Esophagus muscularis mucosa (tissue), 4 donors: ENCODE data around the gene PLB1. TPM values are rescaled to one million over a fixed set of nuclear protein-coding genes. Genes with fewer than 3 reads are reported as not detected.

ENCODE experiments used
- DNase-seq: peaks from one replicate; pipeline ENCODE4 v3.0.0-alpha.2; 2017; ENCODE audit errors: extremely low spot score
- H3K27ac ChIP-seq, 4 donors: fragments of 200-600 bp; sonication (generic); replicated peaks in 1 of 4; 1 replicate in 3 of 4; 2 replicates in 1 of 4; pipeline ENCODE4 v1.5.1; 2016 to 2019; ENCODE audit warnings: mild to moderate bottlenecking in 1 of 4
- H3K27me3 ChIP-seq, 4 donors: fragments of 200-600 bp; sonication (generic); one replicate each; pipeline versions ENCODE4 v1.5.1 to v1.6.0; 2016 to 2019
- H3K36me3 ChIP-seq, 4 donors: fragments of 200-600 bp; sonication (generic); one replicate each; pipeline ENCODE4 v1.5.1; 2016 to 2019
- H3K4me1 ChIP-seq, 4 donors: fragments of 200-600 bp; sonication (generic); one replicate each; pipeline ENCODE4 v1.5.1; 2016 to 2019
- H3K4me3 ChIP-seq, 4 donors: fragments of 200-600 bp; sonication (generic); 1 replicate in 2 of 4; 2 replicates in 2 of 4; pipeline ENCODE4 v1.5.1; 2016 to 2019; ENCODE audit warnings: mild to moderate bottlenecking in 4 of 4, moderate library complexity in 1 of 4
- H3K9me3 ChIP-seq, 4 donors: fragments of 200-600 bp; sonication (generic); 1 replicate in 3 of 4; 2 replicates in 1 of 4; pipeline ENCODE4 v1.5.1; 2016 to 2019
- EP300 ChIP-seq: sonication (generic); formaldehyde crosslinking; IDR thresholded peaks from one replicate; pipeline ENCODE4 v1.6.1; 2017; ENCODE audit warnings: antibody characterized with exemption
- POLR2A ChIP-seq: fragments of 450-650 bp; IDR thresholded peaks from one replicate; pipeline ENCODE4 v1.6.1; 2017; ENCODE audit warnings: antibody characterized with exemption, moderate library complexity, mild to moderate bottlenecking, low read depth
- POLR2AphosphoS5 ChIP-seq, 2 donors: sonication (generic); formaldehyde crosslinking; IDR thresholded peaks; one replicate each; pipeline ENCODE4 v1.6.1; 2017; ENCODE audit warnings: antibody characterized with exemption in 2 of 2
- WGBS: methylation state at CpG from one replicate; pipeline ENCODE4 v1.1.5; 2018; 5-methylcytosine and 5-hydroxymethylcytosine counted together
- intact Hi-C: fragments of 100-400 bp; cut with DNase I; formaldehyde crosslinking; loops from one replicate; pipeline ENCODE4 v1.15.1; 2023
- total RNA-seq, 4 donors: library from RNA; depleted of rRNA; stranded (reverse); fragments of >200 nt; gene quantifications; one replicate each; pipeline versions ENCODE4 v1.1.0 to v1.2.1, GENCODE V29; 2016
- TF ChIP-seq, protein P1 (sequence below), 3 experiments: fragments of 200-600 bp in 2 of 3; fragments of 450-650 bp in 1 of 3; sonication (generic) in 2 of 3; IDR thresholded peaks; one replicate each; pipeline ENCODE4 v1.5.1; 2017 to 2019; ENCODE audit warnings: antibody characterized with exemption in 3 of 3, mild to moderate bottlenecking in 2 of 3, moderate library complexity in 1 of 3

PLB1 gene
- total RNA-seq, 4 donors from 2014 or later: 2.5 to 11.1 (median 7.7) TPM

DNA sequence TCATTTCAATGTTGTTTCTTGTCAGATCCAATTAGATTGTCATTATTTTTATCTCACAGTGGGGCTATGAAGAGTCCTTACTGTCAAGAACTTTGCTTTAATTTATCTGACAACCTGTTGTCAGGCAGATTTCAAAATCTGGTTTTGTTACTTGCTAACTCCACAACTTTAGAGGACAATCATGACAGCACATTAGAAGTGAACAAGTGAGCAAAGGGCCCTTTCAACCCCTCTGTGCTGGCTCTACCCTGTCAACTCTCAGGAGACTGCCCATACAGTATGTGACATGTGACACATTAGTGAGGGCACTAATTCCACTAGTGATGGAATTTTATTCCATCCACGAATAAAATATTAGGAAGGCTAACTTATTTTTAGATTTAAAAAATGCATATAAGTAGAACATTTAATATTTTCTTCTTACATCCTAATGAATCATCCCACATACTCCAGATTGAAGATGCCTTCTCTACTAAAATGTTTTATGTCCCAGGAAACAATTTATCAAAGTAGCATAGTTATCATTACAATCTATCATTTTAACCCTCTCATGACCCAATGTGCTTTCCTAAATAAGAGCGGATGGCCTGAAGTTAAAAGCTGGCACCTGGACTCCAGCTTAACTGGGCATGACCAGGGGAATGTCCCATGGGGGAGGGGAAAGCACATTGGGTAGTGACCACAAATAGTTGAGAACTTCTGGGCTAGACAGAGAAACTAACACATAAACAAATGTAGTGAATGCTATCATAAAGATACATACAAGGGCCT lies 158.2 kb downstream of the PLB1 start:
- no peak for DNase-seq
- Histone ChIP-seq H3K36me3 (no peaks in the 10 kb centered on the region), H3K4me3 (no peak overlapping the region), H3K27me3 (no peaks in the 10 kb centered on the region), H3K27ac (peak overlapping the region in 3 of 4 donors; percentile 18 to 48 (median 43)), H3K9me3 (no peaks in the 10 kb centered on the region), H3K4me1 (peaks cover 12 to 83% (median 61%) of the 10 kb centered on the region in 4 donors)
- TF ChIP-seq, protein P1, sequence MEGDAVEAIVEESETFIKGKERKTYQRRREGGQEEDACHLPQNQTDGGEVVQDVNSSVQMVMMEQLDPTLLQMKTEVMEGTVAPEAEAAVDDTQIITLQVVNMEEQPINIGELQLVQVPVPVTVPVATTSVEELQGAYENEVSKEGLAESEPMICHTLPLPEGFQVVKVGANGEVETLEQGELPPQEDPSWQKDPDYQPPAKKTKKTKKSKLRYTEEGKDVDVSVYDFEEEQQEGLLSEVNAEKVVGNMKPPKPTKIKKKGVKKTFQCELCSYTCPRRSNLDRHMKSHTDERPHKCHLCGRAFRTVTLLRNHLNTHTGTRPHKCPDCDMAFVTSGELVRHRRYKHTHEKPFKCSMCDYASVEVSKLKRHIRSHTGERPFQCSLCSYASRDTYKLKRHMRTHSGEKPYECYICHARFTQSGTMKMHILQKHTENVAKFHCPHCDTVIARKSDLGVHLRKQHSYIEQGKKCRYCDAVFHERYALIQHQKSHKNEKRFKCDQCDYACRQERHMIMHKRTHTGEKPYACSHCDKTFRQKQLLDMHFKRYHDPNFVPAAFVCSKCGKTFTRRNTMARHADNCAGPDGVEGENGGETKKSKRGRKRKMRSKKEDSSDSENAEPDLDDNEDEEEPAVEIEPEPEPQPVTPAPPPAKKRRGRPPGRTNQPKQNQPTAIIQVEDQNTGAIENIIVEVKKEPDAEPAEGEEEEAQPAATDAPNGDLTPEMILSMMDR (IDR thresholded peaks at IDR 0.05): no peak
- no peak for TF ChIP-seq POLR2A
- TF ChIP-seq POLR2AphosphoS5 (IDR thresholded peaks at IDR 0.05): no peak
- no peak for TF ChIP-seq EP300
- intact Hi-C loops: no loop called here
- 77% methylated on average over 2 of the region's 2 CpGs for WGBS

DNA sequence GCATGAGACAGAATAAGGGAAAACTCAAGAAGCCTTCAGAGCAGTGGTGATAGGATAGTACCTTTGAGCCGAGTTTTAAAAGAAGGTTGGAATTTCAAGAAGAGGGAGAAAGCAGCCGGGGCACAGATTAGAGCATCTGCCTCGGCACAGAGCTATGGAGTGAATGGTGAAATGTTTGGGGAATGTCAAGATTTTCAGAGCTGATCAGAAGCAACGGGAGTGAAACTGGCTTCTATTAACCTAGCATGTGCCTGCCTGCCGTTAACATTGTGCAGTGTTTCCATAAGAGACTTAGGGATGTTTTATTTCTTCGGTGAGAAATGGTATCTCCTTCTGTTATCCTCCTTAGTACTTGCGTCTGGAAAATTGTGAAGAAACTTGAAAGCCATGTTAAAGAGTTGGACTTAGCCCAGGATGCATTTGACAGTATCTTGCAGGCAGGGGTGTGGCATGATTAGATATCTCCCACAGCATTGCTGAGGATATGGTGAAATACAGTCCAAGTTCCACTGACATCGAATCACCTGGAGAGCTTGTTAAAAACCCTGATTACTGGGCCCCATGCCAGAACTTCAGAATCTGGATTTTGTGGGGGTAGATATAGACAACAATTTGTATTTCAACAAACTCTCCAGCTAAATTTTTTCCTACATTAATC lies 158.9 kb downstream of the PLB1 start:
- no peak for DNase-seq
- Histone ChIP-seq H3K36me3 (no peaks in the 10 kb centered on the region), H3K27ac (peak overlapping the region in 3 of 4 donors; percentile 18 to 48 (median 43)), H3K9me3 (no peaks in the 10 kb centered on the region), H3K27me3 (no peaks in the 10 kb centered on the region), H3K4me3 (no peak overlapping the region), H3K4me1 (peaks cover 12 to 83% (median 58%) of the 10 kb centered on the region in 4 donors)
- intact Hi-C loops: no loop called here
- TF ChIP-seq, protein P1 (IDR thresholded peaks at IDR 0.05): no peak
- TF ChIP-seq POLR2A: no peak
- 37% methylated on average over 8 of the region's 8 CpGs for WGBS

DNA sequence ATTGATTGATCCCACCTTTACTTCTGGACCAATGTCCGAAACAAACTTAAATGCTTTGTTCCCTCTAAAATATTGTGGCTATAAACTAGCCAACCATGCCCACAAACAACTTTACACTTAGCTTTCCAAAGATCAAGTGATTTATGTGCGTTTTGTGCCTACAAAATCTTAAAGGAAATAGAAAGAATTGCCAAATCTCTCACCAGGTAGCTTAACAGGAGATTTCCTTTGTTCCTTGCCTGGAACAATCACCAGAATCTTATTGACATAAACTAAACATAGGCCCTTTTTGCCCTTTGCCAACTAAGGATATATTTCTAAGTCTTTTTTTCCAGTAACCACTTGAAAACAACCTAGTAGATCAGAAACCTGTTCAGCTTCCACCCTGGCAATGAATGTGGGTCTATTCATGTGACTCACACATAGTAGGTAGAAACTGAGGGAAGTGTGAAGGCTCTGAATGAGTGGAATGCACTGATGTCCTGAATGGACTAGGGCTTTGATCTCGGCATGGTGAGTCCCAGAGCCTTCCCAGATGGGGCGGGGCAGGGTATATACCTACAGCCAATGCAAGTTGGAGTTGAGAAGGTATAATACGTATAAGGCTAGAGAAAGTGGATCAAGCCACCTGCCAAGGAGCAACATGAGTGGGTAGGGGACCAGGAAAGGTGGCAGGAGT lies 161.2 kb downstream of the PLB1 start:
- Histone ChIP-seq H3K27ac (peak overlapping the region; percentile 88 to 92 (median 90)), H3K4me3 (no peak overlapping the region), H3K4me1 (peaks cover 26 to 100% (median 79%) of the 10 kb centered on the region in 4 donors), H3K9me3 (no peaks in the 10 kb centered on the region), H3K36me3 (no peaks in the 10 kb centered on the region), H3K27me3 (no peaks in the 10 kb centered on the region)
- intact Hi-C loops: no loop called here
- TF ChIP-seq POLR2A: no peak
- TF ChIP-seq, protein P1 (IDR thresholded peaks at IDR 0.05): no peak
- TF ChIP-seq POLR2AphosphoS5 (IDR thresholded peaks at IDR 0.05): no peak
- no peak for TF ChIP-seq EP300
- 88% methylated on average over 5 of the region's 5 CpGs for WGBS
- DNase-seq: no peak

DNA sequence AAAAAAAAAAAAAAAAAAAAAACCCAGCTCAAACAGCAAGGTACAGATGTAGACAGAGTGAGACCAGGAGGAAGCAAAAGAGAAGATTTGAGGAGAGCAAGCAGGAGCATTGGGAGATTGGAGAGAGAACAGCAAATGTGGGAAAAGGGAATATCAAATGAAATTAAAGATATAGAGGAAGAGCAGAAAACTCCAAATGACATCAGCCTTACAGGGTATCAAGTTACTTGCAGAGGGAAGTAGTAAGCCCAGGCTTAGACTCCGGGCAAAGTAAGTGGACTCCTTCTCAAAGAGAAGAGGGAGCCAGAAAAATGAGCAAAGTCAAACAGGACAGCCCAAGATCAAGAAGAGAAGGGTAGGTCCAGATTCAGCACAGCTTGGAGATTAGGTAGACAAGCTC lies 162.5 kb downstream of the PLB1 start:
- intact Hi-C loops: no loop called here
- peak in 1 of 2 donors; percentile 37 for TF ChIP-seq POLR2AphosphoS5 (IDR thresholded peaks at IDR 0.05)
- TF ChIP-seq, protein P1 (IDR thresholded peaks at IDR 0.05): no peak
- no peak for DNase-seq
- H3K4me1 ChIP-seq: peaks cover 39 to 100% (median 83%) of the 10 kb centered on the region in 4 donors
- 16% methylated on average over 1 of the region's 1 CpG for WGBS
- no peaks in the 10 kb centered on the region for H3K9me3 ChIP-seq
- no peak overlapping the region for H3K4me3 ChIP-seq
- no peaks in the 10 kb centered on the region for H3K36me3 ChIP-seq
- H3K27me3 ChIP-seq: no peaks in the 10 kb centered on the region
- peak overlapping the region; percentile 88 to 92 (median 90) for H3K27ac ChIP-seq
